Measurements from ENCODE around the gene NOD1.
"Not testable (repeated sequence)": the region's sequence is repeated elsewhere in the genome, so short reads cannot be mapped to it uniquely, and the experiment has no call there.

NOD1 gene

GRCh38 chr7:30481416-30481815 is 2.8 kb upstream of the NOD1 start:
- H3K9me3 Mint-ChIP-seq (ENCODE audit: low read depth); H3K36me3 Mint-ChIP-seq; H3K27me3 Mint-ChIP-seq; H3K27ac Mint-ChIP-seq; H3K4me3 Mint-ChIP-seq: not testable (repeated sequence)
- peaks cover 30% of the 10 kb centered on the region for H3K4me1 Mint-ChIP-seq (ENCODE audit: low read depth)

GRCh38 chr7:30479202-30480120 is 877 bp upstream of the NOD1 start:
- Mint-ChIP-seq H3K4me1 (ENCODE audit: low read depth) (peaks cover 47% of the 10 kb centered on the region), H3K9me3 (ENCODE audit: low read depth) (no peaks in the 10 kb centered on the region), H3K27ac (peak overlapping the region; percentile 97)

DNA sequence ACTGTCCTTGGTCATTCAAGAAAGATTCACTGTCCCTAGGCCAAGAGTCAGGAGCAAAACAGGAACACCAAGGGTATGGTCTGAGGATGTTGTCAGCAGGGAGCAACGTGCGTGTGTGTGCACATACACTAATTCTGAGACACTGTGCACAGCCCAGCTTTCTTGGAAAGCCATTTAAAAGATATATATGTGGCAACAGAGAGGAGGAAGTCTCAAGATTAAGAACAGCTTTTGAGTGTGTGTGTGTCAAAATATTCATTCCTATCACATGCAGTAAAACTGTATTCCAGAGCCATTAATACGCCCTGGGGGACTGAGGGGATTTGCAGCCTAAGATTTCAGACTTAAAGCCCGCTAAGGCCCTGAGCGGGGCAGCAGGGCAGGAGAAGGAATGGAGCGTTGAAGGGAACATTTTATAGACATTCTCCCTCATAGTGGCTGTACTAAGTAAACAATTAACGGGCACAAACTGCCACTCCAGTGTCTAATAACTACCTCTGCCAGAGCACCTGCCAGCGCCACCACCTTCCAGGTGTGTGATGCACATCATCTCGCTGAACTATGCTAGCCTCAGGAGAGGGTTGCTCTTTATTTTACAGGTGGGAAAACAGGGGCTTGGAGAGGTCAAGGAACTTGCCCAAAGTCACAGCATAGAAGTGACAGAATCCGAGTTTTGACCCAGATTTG is 2.0 kb downstream of the NOD1 start:
- H3K27ac Mint-ChIP-seq = peak overlapping the region; percentile 75
- H3K9me3 Mint-ChIP-seq (ENCODE audit: low read depth) = no peaks in the 10 kb centered on the region
- peaks cover 2% of the 10 kb centered on the region for H3K36me3 Mint-ChIP-seq
- H3K4me3 Mint-ChIP-seq = peak overlapping the region; percentile 93
- peaks cover 73% of the 10 kb centered on the region for H3K4me1 Mint-ChIP-seq (ENCODE audit: low read depth)
- H3K27me3 Mint-ChIP-seq = no peaks in the 10 kb centered on the region

More at GRCh38 chr7:30479202-30480120, 877 bp upstream of the NOD1 start:
- Mint-ChIP-seq H3K27me3 (no peaks in the 10 kb centered on the region), H3K36me3 (no peaks in the 10 kb centered on the region), H3K4me3 (peak overlapping the region; percentile 93)

DNA sequence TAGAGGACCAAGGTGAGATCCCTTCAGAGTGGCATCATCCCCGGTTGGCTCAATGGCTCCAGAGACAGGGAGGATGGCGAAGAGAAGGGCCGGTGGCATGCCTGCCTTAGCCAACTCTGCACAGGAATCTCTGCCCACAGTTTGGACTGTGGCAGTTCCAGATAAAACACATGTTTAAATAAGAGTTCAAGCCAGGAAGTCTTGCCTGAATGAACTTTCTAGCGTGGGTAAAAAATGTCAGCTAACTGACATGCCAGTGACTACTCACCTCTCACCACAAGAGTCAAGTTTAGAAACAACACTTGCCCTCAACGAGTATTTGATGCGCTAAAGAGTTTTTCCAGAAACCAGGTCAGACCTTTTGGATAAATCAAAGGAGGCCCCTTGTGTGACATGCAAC is 3.0 kb downstream of the NOD1 start:
- Mint-ChIP-seq H3K4me1 (ENCODE audit: low read depth) (peaks cover 82% of the 10 kb centered on the region), H3K27me3 (no peaks in the 10 kb centered on the region), H3K27ac (peak overlapping the region; percentile 46), H3K9me3 (ENCODE audit: low read depth) (no peaks in the 10 kb centered on the region), H3K4me3 (no peak overlapping the region), H3K36me3 (peaks cover 2% of the 10 kb centered on the region)

GRCh38 chr7:30474893-30475292 is 3.7 kb downstream of the NOD1 start:
- H3K27me3 Mint-ChIP-seq = no peaks in the 10 kb centered on the region
- peaks cover 83% of the 10 kb centered on the region for H3K4me1 Mint-ChIP-seq (ENCODE audit: low read depth)
- no peak overlapping the region for H3K4me3 Mint-ChIP-seq
- H3K36me3 Mint-ChIP-seq = peaks cover 3% of the 10 kb centered on the region
- no peak overlapping the region for H3K27ac Mint-ChIP-seq
- no peaks in the 10 kb centered on the region for H3K9me3 Mint-ChIP-seq (ENCODE audit: low read depth)

- Mint-ChIP-seq H3K4me1 (ENCODE audit: low read depth) (peaks cover 81% of the 10 kb centered on the region), H3K4me3 (no peak overlapping the region), H3K27ac (no peak overlapping the region), H3K27me3 (no peaks in the 10 kb centered on the region), H3K36me3 (peaks cover 3% of the 10 kb centered on the region), H3K9me3 (ENCODE audit: low read depth) (no peaks in the 10 kb centered on the region)
These were observed 4.1 kb downstream of the NOD1 start for GRCh38 chr7:30474485-30474884.

DNA sequence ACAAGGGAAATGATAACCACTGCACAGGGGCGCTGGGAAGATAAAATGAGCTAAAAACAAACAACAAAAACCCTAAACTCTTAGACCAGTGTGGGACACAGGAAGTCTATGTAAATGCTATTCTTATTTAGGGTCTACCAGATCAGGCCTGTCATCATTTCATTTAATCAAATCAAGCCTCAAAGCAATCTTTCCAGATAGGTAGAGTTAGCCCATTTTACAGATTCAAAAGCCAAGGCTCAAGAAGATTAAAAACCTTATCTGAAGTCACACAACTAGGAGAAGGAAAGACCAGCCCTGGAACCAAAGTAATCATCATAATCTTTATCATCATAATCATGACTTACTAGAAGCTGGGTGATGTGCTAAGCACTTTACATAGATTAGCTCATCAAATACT is 4.7 kb downstream of the NOD1 start:
- peaks cover 3% of the 10 kb centered on the region for H3K36me3 Mint-ChIP-seq
- no peaks in the 10 kb centered on the region for H3K27me3 Mint-ChIP-seq
- no peak overlapping the region for H3K4me3 Mint-ChIP-seq
- no peak overlapping the region for H3K27ac Mint-ChIP-seq
- H3K4me1 Mint-ChIP-seq (ENCODE audit: low read depth) = peaks cover 83% of the 10 kb centered on the region
- no peaks in the 10 kb centered on the region for H3K9me3 Mint-ChIP-seq (ENCODE audit: low read depth)

DNA sequence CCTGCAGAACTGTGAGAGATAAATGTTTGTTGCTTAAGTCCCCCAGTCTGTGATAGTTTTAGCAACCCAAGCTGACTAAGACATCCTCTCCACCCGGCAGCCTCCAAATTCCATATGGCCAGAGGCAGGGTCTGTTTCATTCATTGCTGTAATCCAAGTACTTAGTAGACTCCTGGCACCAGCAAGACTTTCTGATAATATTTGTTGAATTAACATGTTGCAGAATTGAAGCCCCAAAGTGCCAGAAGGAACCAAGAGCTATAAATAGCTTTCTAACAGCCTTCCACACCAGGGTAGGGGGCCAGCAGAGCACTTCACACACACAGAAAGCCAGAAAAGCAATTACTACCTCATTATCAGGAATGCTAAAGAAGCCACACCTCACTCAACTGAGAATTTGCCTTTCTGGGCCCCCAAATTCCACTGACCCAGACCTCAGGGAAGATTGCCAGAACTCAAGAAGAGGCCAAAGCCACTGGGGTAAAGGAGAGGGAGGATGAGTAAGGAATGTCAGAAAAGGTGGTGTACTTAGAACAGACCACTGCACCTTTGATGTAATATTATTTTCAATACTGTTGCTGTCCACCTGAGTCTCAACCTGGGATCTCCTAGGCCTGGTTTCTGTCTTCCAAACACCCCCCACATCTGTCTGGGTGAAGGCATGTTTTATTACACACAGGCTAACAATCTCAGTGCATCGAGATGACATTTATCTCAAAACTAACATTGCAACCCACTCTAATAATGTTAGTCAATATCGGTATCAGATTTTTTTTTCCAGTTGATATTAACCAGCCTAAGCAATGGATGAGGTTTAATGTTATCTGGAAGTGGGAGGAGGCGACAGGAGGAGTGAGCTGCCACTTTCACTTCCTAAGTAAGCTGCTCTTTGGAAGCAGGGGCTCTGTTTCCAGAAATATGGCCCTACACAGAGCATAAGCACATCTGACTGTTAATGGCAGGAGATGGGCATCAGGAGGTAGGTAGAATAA is 5.5 kb downstream of the NOD1 start:
- Mint-ChIP-seq H3K4me1 (ENCODE audit: low read depth) (peaks cover 87% of the 10 kb centered on the region), H3K9me3 (ENCODE audit: low read depth) (no peaks in the 10 kb centered on the region), H3K27me3 (no peaks in the 10 kb centered on the region), H3K36me3 (peaks cover 3% of the 10 kb centered on the region), H3K27ac (no peak overlapping the region), H3K4me3 (no peak overlapping the region)

DNA sequence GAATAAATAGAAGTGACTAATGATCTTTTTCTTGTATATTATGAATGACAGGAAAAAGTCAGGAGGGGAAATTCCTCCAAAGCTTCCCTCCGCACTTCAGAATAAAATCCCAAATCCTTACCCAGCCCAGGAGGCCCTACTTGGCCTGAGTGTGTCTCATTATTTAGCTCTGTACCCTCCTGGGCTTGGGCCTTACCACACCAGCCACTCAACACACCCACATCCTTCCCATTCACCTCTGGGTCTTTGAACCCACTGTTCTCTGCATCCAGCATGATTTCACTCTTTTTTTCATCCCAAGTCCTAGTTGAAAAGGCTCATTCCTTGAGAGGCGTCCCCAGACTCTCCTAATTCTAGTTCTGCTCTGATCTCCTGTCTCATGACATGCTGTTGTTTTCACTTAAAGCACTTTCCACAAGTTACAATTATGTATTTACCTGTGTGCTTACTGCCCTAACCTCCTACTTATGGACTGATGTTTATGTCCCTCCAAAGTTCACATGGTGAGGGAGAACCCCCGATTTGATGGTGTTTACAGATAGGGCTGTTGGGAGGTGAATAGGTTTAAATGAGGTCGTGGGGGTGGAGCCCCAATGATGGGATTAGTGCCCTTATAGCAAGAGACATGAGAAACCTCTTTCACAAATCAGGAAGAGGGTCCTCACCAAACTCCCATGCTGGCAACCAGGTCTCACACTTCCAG is 6.4 kb downstream of the NOD1 start:
- H3K4me1 Mint-ChIP-seq (ENCODE audit: low read depth) = peaks cover 87% of the 10 kb centered on the region
- H3K27ac Mint-ChIP-seq = peak overlapping the region; percentile 41
- no peaks in the 10 kb centered on the region for H3K27me3 Mint-ChIP-seq
- H3K36me3 Mint-ChIP-seq = peaks cover 3% of the 10 kb centered on the region
- no peaks in the 10 kb centered on the region for H3K9me3 Mint-ChIP-seq (ENCODE audit: low read depth)
- no peak overlapping the region for H3K4me3 Mint-ChIP-seq

DNA sequence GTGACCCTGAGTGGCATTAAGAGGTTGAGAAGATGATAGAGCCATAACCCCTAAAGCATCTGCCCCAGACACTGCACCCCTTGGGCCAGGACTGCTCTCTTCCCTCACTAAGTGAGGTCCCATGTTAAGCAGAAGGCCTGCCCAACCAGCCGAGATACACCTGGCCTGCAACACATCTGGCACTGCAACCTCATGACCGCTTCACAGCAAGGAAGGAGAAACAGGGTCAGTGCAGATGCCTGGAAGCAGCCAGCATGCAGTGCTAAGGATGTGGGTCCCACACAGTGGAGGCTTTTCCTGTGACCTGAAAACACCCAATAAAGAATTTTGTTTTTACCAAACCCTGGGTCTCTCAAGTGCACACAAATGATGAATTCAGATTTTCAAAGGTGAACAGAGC is 7.4 kb downstream of the NOD1 start:
- H3K4me1 Mint-ChIP-seq (ENCODE audit: low read depth) = peaks cover 85% of the 10 kb centered on the region
- H3K27me3 Mint-ChIP-seq = no peaks in the 10 kb centered on the region
- H3K4me3 Mint-ChIP-seq = no peak overlapping the region
- H3K36me3 Mint-ChIP-seq = peaks cover 3% of the 10 kb centered on the region
- peak overlapping the region; percentile 5 for H3K27ac Mint-ChIP-seq
- no peaks in the 10 kb centered on the region for H3K9me3 Mint-ChIP-seq (ENCODE audit: low read depth)

DNA sequence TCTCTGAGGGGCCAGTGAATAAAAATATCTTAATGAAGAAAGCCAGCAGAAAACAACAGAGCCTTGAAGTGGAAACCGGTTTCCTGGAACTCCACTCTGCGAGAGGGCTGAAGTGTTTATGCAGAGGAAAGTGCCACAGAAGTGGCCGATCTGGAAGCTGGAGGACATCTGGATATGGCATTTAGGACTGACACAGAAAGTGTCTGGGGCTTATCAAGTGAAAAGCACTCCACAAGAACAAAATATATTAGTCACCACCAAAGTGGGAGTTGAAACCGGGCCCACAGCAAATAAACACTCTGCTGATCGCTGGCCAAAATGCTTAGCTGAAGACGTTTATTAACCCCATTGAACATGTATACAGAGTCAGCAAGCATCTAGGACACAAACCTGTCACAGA is 7.8 kb downstream of the NOD1 start:
- H3K27ac Mint-ChIP-seq = no peak overlapping the region
- H3K4me1 Mint-ChIP-seq (ENCODE audit: low read depth) = peaks cover 84% of the 10 kb centered on the region
- peaks cover 3% of the 10 kb centered on the region for H3K36me3 Mint-ChIP-seq
- no peaks in the 10 kb centered on the region for H3K9me3 Mint-ChIP-seq (ENCODE audit: low read depth)
- H3K4me3 Mint-ChIP-seq = no peak overlapping the region
- no peaks in the 10 kb centered on the region for H3K27me3 Mint-ChIP-seq

- no peaks in the 10 kb centered on the region for H3K27me3 Mint-ChIP-seq
These were observed 8.3 kb downstream of the NOD1 start for GRCh38 chr7:30470163-30470770.

GRCh38 chr7:30469303-30469702 is 9.3 kb downstream of the NOD1 start:
- Mint-ChIP-seq H3K27me3 (no peaks in the 10 kb centered on the region), H3K4me1 (ENCODE audit: low read depth) (peaks cover 73% of the 10 kb centered on the region), H3K9me3 (ENCODE audit: low read depth) (no peaks in the 10 kb centered on the region), H3K36me3 (peaks cover 3% of the 10 kb centered on the region), H3K27ac (no peak overlapping the region), H3K4me3 (no peak overlapping the region)

More at GRCh38 chr7:30470163-30470770, 8.3 kb downstream of the NOD1 start:
- Mint-ChIP-seq H3K27ac (no peak overlapping the region), H3K4me1 (ENCODE audit: low read depth) (peaks cover 79% of the 10 kb centered on the region), H3K9me3 (ENCODE audit: low read depth) (no peaks in the 10 kb centered on the region), H3K36me3 (peaks cover 3% of the 10 kb centered on the region), H3K4me3 (no peak overlapping the region)

DNA sequence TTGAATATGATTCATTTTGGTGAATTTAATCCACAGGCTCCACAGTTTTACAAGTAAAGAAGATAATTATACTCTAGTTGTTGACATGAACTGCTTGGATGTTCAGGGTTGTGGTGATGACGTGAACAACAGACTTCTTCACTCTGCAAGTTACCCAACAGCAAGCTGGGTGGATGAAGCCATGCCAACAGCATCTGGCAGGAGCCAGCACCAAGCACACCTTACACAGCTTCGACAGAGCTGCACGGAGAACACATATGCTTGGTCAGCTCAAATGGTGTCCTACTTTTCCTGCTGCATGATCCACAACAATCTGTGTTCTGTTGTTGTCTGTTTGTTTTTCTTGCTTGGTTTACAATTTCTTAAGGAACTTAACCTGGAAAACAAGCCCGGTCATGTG is 9.8 kb downstream of the NOD1 start:
- no peak overlapping the region for H3K4me3 Mint-ChIP-seq
- no peak overlapping the region for H3K27ac Mint-ChIP-seq
- H3K9me3 Mint-ChIP-seq (ENCODE audit: low read depth) = no peaks in the 10 kb centered on the region
- peaks cover 68% of the 10 kb centered on the region for H3K4me1 Mint-ChIP-seq (ENCODE audit: low read depth)
- no peaks in the 10 kb centered on the region for H3K27me3 Mint-ChIP-seq
- H3K36me3 Mint-ChIP-seq = peaks cover 3% of the 10 kb centered on the region

All from activated naive CD8-positive, alpha-beta T cell (primary cell).